Stimulated activated naive CD8-positive, alpha-beta T cell treated with anti-CD3 and anti-CD28 coated beads, Interleukin-15, Interleukin-2, amounts not matched to agents 100 U/mL and 50 U/mL, for 24 hours (primary cell): ENCODE results near the gene BCAS4.

Experiments
- ATAC-seq: fragments of 150-1000 bp; cut with Tn5 transposase; one replicate; pipeline ENCODE4 v1.10.0; 2021
- DNase-seq: peaks from one replicate; pipeline ENCODE4 v3.0.0; 2021

Gene BCAS4

GRCh38 chr20:50913690-50914375, 119.0 kb downstream of the BCAS4 start:
- no peak for DNase-seq
- ATAC-seq = peak; percentile 97

- DNase-seq (no peak), ATAC-seq (no peak)
Observed at GRCh38 chr20:50915424-50915823, 120.6 kb downstream of the BCAS4 start.

- ATAC-seq = no peak
- DNase-seq = no peak
Observed at GRCh38 chr20:50916257-50916656, 121.4 kb downstream of the BCAS4 start.

GRCh38 chr20:50916934-50917333, 122.1 kb downstream of the BCAS4 start:
- DNase-seq (no peak), ATAC-seq (no peak)

GRCh38 chr20:50918403-50918802, 123.5 kb downstream of the BCAS4 start:
- ATAC-seq = no peak

GRCh38 chr20:50919567-50919966, 124.7 kb downstream of the BCAS4 start:
- ATAC-seq (no peak), DNase-seq (no peak)

More at GRCh38 chr20:50918403-50918802, 123.5 kb downstream of the BCAS4 start:
- DNase-seq = no peak

GRCh38 chr20:50920997-50921396, 126.1 kb downstream of the BCAS4 start:
- ATAC-seq (peak; percentile 40), DNase-seq (no peak)

- ATAC-seq = no peak
- DNase-seq = no peak
Observed at GRCh38 chr20:50921803-50922501, 127.1 kb downstream of the BCAS4 start.

- DNase-seq = no peak
- ATAC-seq = no peak
Observed at GRCh38 chr20:50924261-50924920, 129.5 kb downstream of the BCAS4 start.

GRCh38 chr20:50926530-50926929, 131.7 kb downstream of the BCAS4 start:
- DNase-seq (no peak), ATAC-seq (no peak)
